HG03565 (cell line): Measurements from ENCODE around the gene RSPH10B.
"Not testable (repeated sequence)": the region's sequence is repeated elsewhere in the genome, so short reads cannot be mapped to it uniquely, and the experiment has no call there.

Experiments used
- ATAC-seq: cut with Tn5 transposase; IDR thresholded peaks from one replicate; pipeline ENCODE4 v1.9.1; 2021; ENCODE audit warnings: mild to moderate bottlenecking, moderate library complexity; ENCODE audit not compliant: unreplicated experiment

The RSPH10B gene

GRCh38 chr7:5930290-5930689 lies 40.2 kb downstream of the RSPH10B start:
- ATAC-seq: not testable (repeated sequence)

GRCh38 chr7:5926263-5926870 lies 44.1 kb downstream of the RSPH10B start:
- ATAC-seq: not testable (repeated sequence)

- ATAC-seq: not testable (repeated sequence)
These were observed 45.9 kb downstream of the RSPH10B start for GRCh38 chr7:5924630-5925029.

- ATAC-seq: not testable (repeated sequence)
These were observed 46.3 kb downstream of the RSPH10B start for GRCh38 chr7:5924180-5924579.

- ATAC-seq: not testable (repeated sequence)
These were observed 54.0 kb downstream of the RSPH10B start for GRCh38 chr7:5916529-5916928.

- ATAC-seq: not testable (repeated sequence)
These were observed 61.7 kb downstream of the RSPH10B start for GRCh38 chr7:5908835-5909234.

GRCh38 chr7:5904726-5905125 lies 65.8 kb downstream of the RSPH10B start:
- ATAC-seq: not testable (repeated sequence)

GRCh38 chr7:5903002-5903401 lies 67.5 kb downstream of the RSPH10B start:
- ATAC-seq: not testable (repeated sequence)

GRCh38 chr7:5898480-5899224 lies 71.8 kb downstream of the RSPH10B start, which contains the start of gene CCZ1:
CCZ1 (plus strand) TSS chr7:5898733; CDS start chr7:5898800, 67 bp downstream.
- ATAC-seq: peak; percentile 91

GRCh38 chr7:5897369-5897919 lies 73.0 kb downstream of the RSPH10B start:
- ATAC-seq: not testable (repeated sequence)

- ATAC-seq: no peak
These were observed 78.0 kb downstream of the RSPH10B start for GRCh38 chr7:5892498-5892897.

GRCh38 chr7:5890244-5890643 lies 80.2 kb downstream of the RSPH10B start:
- not testable (repeated sequence) for ATAC-seq

GRCh38 chr7:5888021-5888420 lies 82.5 kb downstream of the RSPH10B start:
- ATAC-seq: not testable (repeated sequence)

- ATAC-seq: not testable (repeated sequence)
These were observed 86.1 kb downstream of the RSPH10B start for GRCh38 chr7:5884431-5884830.

- ATAC-seq: not testable (repeated sequence)
These were observed 90.4 kb downstream of the RSPH10B start for GRCh38 chr7:5880106-5880505.

GRCh38 chr7:5879591-5879990 lies 90.9 kb downstream of the RSPH10B start:
- ATAC-seq: not testable (repeated sequence)
